ENCODE data around the gene KRTAP9-4.
"Not testable (repeated sequence)": the region's sequence is repeated elsewhere in the genome, so short reads cannot be mapped to it uniquely, and the experiment has no call there.

KRTAP9-4 gene

GRCh38 chr17:41246995-41247787 is 2.3 kb upstream of the KRTAP9-4 start:
- not testable (repeated sequence) for H3K4me2 ChIP-seq; H3K79me2 ChIP-seq (ENCODE audit: insufficient read depth, low read depth); H2AFZ ChIP-seq (ENCODE audit: low read depth); H4K20me1 ChIP-seq (ENCODE audit: insufficient read depth); H3K9ac ChIP-seq; H3K27me3 ChIP-seq (ENCODE audit: insufficient read depth, low read depth); H3K36me3 ChIP-seq (ENCODE audit: insufficient read depth); H3K4me1 ChIP-seq (ENCODE audit: low read depth, poor library complexity, severe bottlenecking); H3K4me3 ChIP-seq (IDR thresholded peaks at IDR 0.05; ENCODE audit: insufficient read depth, low read depth, low read length); H3K27ac ChIP-seq

GRCh38 chr17:41251261-41251660 is 1.8 kb downstream of the KRTAP9-4 start:
- Histone ChIP-seq H3K9ac (no peak overlapping the region), H3K4me3 (IDR thresholded peaks at IDR 0.05; ENCODE audit: insufficient read depth, low read depth, low read length) (no peak overlapping the region), H3K79me2 (ENCODE audit: insufficient read depth, low read depth) (no peaks in the 10 kb centered on the region), H3K4me2 (no peak overlapping the region), H3K27me3 (ENCODE audit: insufficient read depth, low read depth) (no peaks in the 10 kb centered on the region), H4K20me1 (ENCODE audit: insufficient read depth) (no peaks in the 10 kb centered on the region), H2AFZ (ENCODE audit: low read depth) (no peak overlapping the region), H3K4me1 (ENCODE audit: low read depth, poor library complexity, severe bottlenecking) (no peaks in the 10 kb centered on the region), H3K36me3 (ENCODE audit: insufficient read depth) (no peaks in the 10 kb centered on the region), H3K27ac (no peak overlapping the region)
- TF ChIP-seq, protein P1, sequence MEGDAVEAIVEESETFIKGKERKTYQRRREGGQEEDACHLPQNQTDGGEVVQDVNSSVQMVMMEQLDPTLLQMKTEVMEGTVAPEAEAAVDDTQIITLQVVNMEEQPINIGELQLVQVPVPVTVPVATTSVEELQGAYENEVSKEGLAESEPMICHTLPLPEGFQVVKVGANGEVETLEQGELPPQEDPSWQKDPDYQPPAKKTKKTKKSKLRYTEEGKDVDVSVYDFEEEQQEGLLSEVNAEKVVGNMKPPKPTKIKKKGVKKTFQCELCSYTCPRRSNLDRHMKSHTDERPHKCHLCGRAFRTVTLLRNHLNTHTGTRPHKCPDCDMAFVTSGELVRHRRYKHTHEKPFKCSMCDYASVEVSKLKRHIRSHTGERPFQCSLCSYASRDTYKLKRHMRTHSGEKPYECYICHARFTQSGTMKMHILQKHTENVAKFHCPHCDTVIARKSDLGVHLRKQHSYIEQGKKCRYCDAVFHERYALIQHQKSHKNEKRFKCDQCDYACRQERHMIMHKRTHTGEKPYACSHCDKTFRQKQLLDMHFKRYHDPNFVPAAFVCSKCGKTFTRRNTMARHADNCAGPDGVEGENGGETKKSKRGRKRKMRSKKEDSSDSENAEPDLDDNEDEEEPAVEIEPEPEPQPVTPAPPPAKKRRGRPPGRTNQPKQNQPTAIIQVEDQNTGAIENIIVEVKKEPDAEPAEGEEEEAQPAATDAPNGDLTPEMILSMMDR (conservative IDR thresholded peaks at IDR 0.05; ENCODE audit: low read depth, low read length) = no peak

DNA sequence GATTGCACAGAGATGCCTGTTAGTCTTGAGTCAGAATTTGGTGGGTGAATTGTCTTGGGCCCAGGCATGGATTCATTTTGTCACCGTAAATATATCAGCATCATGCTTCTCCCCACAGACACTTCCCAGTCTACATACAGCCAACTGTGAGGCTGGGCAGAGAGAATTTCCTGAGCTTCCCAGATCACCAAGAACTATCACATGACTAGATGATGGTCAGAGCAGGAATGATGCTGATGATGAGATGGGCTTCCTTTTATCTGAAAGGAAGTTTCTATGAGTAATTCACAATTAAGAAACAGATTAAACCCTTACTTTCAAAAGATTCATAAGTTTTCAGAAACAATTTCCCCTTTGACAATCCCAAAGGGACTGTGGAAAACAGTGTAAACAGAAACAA is 5.4 kb downstream of the KRTAP9-4 start:
- no peak overlapping the region for H3K9ac ChIP-seq
- H3K27me3 ChIP-seq (ENCODE audit: insufficient read depth, low read depth) = no peaks in the 10 kb centered on the region
- H4K20me1 ChIP-seq (ENCODE audit: insufficient read depth) = no peaks in the 10 kb centered on the region
- H2AFZ ChIP-seq (ENCODE audit: low read depth) = no peak overlapping the region
- no peaks in the 10 kb centered on the region for H3K79me2 ChIP-seq (ENCODE audit: insufficient read depth, low read depth)
- TF ChIP-seq, protein P1 (conservative IDR thresholded peaks at IDR 0.05; ENCODE audit: low read depth, low read length) = no peak
- H3K36me3 ChIP-seq (ENCODE audit: insufficient read depth) = no peaks in the 10 kb centered on the region
- no peaks in the 10 kb centered on the region for H3K4me1 ChIP-seq (ENCODE audit: low read depth, poor library complexity, severe bottlenecking)
- no peak overlapping the region for H3K4me3 ChIP-seq (IDR thresholded peaks at IDR 0.05; ENCODE audit: insufficient read depth, low read depth, low read length)
- H3K4me2 ChIP-seq = no peak overlapping the region
- H3K27ac ChIP-seq = no peak overlapping the region

DNA sequence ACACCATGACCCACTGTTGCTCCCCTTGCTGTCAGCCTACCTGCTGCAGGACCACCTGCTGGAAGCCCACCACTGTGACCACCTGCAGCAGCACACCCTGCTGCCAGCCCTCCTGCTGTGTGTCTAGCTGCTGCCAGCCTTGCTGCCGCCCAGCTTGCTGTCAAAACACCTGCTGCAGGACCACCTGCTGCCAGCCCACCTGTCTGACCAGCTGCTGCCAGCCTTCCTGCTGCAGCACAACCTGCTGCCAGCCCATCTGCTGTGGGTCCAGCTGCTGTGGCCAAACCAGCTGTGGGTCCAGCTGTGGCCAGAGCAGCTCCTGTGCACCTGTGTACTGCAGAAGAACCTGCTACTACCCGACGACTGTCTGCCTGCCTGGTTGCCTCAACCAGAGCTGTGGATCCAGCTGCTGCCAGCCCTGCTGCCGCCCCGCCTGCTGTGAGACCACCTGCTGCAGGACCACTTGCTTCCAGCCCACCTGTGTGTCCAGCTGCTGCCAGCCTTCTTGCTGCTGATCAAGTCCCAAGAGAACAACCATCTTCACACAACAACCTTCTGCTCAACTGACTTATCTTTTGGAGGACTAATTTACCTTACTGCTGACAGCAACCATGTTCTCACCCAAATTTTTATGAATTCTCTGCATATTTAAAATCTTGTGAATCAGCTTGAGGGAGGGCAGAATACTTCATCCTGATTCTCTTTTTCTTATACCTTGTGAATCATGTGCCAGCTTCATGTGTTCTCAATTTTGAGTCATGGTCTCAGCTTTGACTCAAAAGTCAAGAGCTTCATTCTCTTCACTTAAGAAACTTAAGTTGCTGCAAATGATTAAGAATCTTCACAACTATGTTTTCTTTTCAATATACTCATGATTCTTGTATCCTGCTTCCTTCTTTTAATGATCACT is 6.1 kb downstream of the KRTAP9-4 start, which contains the start of gene KRTAP9-9:
KRTAP9-9 (plus strand) TSS at position 4 of the 910 bp plus-strand sequence.
- H2AFZ ChIP-seq (ENCODE audit: low read depth); H3K4me3 ChIP-seq (IDR thresholded peaks at IDR 0.05; ENCODE audit: insufficient read depth, low read depth, low read length); H3K4me1 ChIP-seq (ENCODE audit: low read depth, poor library complexity, severe bottlenecking); H3K9ac ChIP-seq; H3K27ac ChIP-seq; H3K27me3 ChIP-seq (ENCODE audit: insufficient read depth, low read depth); H4K20me1 ChIP-seq (ENCODE audit: insufficient read depth); H3K36me3 ChIP-seq (ENCODE audit: insufficient read depth); H3K79me2 ChIP-seq (ENCODE audit: insufficient read depth, low read depth); H3K4me2 ChIP-seq: not testable (repeated sequence)

GRCh38 chr17:41256291-41256685 is 6.8 kb downstream of the KRTAP9-4 start:
- TF ChIP-seq, protein P1 (conservative IDR thresholded peaks at IDR 0.05; ENCODE audit: low read depth, low read length) = no peak
- Histone ChIP-seq H3K79me2 (ENCODE audit: insufficient read depth, low read depth) (no peaks in the 10 kb centered on the region), H3K9ac (no peak overlapping the region), H3K36me3 (ENCODE audit: insufficient read depth) (no peaks in the 10 kb centered on the region), H3K4me2 (no peak overlapping the region), H2AFZ (ENCODE audit: low read depth) (no peak overlapping the region), H3K4me3 (IDR thresholded peaks at IDR 0.05; ENCODE audit: insufficient read depth, low read depth, low read length) (no peak overlapping the region), H3K4me1 (ENCODE audit: low read depth, poor library complexity, severe bottlenecking) (no peaks in the 10 kb centered on the region), H3K27ac (no peak overlapping the region), H4K20me1 (ENCODE audit: insufficient read depth) (no peaks in the 10 kb centered on the region), H3K27me3 (ENCODE audit: insufficient read depth, low read depth) (no peaks in the 10 kb centered on the region)

Data from KMS-11 (cell line).